SK-N-MC (cell line): ENCODE results near the gene HOXC9.

ENCODE experiments used
- EZH2 ChIP-seq: fragments of 200-600 bp; sonication (generic); IDR thresholded peaks from one replicate; pipeline ENCODE4 v1.6.1; 2017; ENCODE audit warnings: antibody characterized with exemption
- POLR2AphosphoS5 ChIP-seq: IDR thresholded peaks from 2 replicates; pipeline ENCODE4 v1.6.1; 2012; ENCODE audit warnings: mild to moderate bottlenecking, low read depth, low read length, borderline replicate concordance

- TF ChIP-seq EZH2 (no peak), POLR2AphosphoS5 (no peak)
Measured at GRCh38 chr12:54046809-54047159, 46.8 kb downstream of the HOXC9 start.
